WI38 (cell line): ENCODE data around the gene SLC8A3.

ENCODE experiments used
- H3K4me3 ChIP-seq: 2 replicates; pipeline ENCODE4 v1.5.1; 2011; ENCODE audit warnings: low read depth, mild to moderate bottlenecking, control low read depth, low read length
- CTCF ChIP-seq: IDR thresholded peaks from 2 replicates; pipeline ENCODE4 v1.5.1; 2012; ENCODE audit warnings: low read depth, mild to moderate bottlenecking, control low read depth, low read length

The SLC8A3 gene

GRCh38 chr14:70212752-70213151 is 24.0 kb upstream of the SLC8A3 start:
- TF ChIP-seq CTCF, result no peak

GRCh38 chr14:70208380-70208779 is 19.6 kb upstream of the SLC8A3 start:
- H3K4me3 ChIP-seq, result no peak overlapping the region
- no peak for TF ChIP-seq CTCF

More at GRCh38 chr14:70212752-70213151, 24.0 kb upstream of the SLC8A3 start:
- no peak overlapping the region for H3K4me3 ChIP-seq

DNA sequence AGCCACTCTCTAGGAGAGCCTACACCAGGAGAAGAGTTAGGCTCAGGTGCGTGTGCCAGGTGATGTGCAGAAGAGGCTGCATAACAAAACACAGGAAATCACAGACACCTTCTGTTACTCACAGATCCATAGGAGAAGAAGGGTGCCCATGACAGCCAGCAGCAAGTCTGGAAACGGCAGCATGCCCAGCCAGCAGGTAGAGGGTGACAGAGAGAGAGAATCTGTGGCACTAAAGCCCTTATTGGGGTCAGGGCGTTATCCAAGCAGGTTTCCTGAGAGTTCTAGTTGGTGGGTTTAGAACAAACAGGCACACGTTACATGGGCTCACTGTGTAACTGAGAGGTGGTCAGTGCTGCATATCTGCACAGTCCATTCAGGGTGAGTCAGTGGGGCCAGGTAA is 14.9 kb upstream of the SLC8A3 start:
- no peak for TF ChIP-seq CTCF
- no peak overlapping the region for H3K4me3 ChIP-seq

- H3K4me3 ChIP-seq, result no peak overlapping the region
- no peak for TF ChIP-seq CTCF
Measured at GRCh38 chr14:70201994-70202393, 13.2 kb upstream of the SLC8A3 start.

DNA sequence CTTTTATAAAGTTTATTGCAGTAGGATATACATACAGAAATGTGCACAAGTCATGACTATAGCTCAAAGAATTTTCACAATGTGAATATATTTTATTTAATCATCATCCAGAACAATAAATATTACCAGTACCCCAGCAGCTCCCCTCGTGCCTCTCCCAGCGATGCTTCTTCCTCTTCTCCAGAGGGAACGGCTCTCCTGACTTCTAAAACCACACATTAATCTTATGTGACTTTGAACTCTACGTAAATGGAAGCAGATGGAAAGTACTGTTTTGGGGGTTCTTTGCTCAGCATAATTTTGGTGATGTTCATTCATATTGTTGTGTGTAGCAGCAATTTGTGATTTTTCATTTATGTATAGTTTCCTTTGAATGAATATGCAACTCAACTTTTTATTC is 4.6 kb upstream of the SLC8A3 start:
- TF ChIP-seq CTCF, result no peak
- H3K4me3 ChIP-seq, result no peak overlapping the region

GRCh38 chr14:70192915-70193314 is 4.2 kb upstream of the SLC8A3 start:
- no peak overlapping the region for H3K4me3 ChIP-seq
- no peak for TF ChIP-seq CTCF

DNA sequence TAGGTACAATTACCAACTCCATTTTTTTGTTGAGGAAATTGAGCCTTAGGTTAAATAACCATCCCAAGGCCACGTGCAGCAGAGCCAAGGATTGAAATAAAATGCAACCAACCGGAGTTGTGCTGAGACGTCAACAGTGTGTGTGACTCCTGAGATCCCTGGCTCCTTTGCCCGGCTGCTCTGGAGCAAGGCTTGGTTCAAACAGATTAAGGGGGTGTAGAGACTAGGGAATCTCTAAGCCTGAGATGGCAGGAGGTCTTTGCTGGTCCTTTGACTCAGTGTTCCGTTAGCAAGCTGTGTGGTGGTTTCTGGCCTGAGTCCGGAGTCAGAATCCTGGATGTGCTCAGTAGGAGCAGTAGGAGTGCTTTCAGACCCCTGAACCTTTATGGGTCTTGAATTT is 1.4 kb upstream of the SLC8A3 start:
- H3K4me3 ChIP-seq, result no peak overlapping the region
- TF ChIP-seq CTCF, result no peak
